DOHH2 (cell line): ENCODE results near the gene LRRC30.

ENCODE experiments used
- H3F3A ChIP-seq: fragments of 200-600 bp; sonication (generic), shearing (Covaris generic); 2 replicates; pipeline ENCODE4 v1.6.0; 2016; ENCODE audit warnings: antibody characterized with exemption, mild to moderate bottlenecking; ENCODE audit not compliant: control insufficient read depth, insufficient read depth
- H3K27ac ChIP-seq: fragments of 200-600 bp; sonication (generic); 2 replicates; pipeline ENCODE4 v1.5.1; 2014; ENCODE audit warnings: low read depth, mild to moderate bottlenecking, low read length, moderate library complexity
- H3K27me3 ChIP-seq: fragments of 200-600 bp; sonication (generic); 2 replicates; pipeline ENCODE4 v1.6.1; 2014; ENCODE audit warnings: mild to moderate bottlenecking, low read length, mixed read lengths; ENCODE audit not compliant: control insufficient read depth
- H3K36me3 ChIP-seq: fragments of 200-600 bp; sonication (generic); 2 replicates; pipeline ENCODE4 v1.6.1; 2014; ENCODE audit warnings: mild to moderate bottlenecking, low read length, moderate library complexity, mixed read lengths; ENCODE audit not compliant: control insufficient read depth
- H3K4me1 ChIP-seq: fragments of 200-600 bp; sonication (generic); 2 replicates; pipeline ENCODE4 v1.6.1; 2014; ENCODE audit warnings: mild to moderate bottlenecking, low read length, mixed read lengths; ENCODE audit not compliant: control insufficient read depth
- H3K4me2 ChIP-seq: fragments of 200-600 bp; sonication (generic); 2 replicates; pipeline ENCODE4 v1.6.0; 2014; ENCODE audit warnings: mild to moderate bottlenecking, low read length, moderate library complexity
- H3K4me3 ChIP-seq: fragments of 200-600 bp; sonication (generic); 2 replicates; pipeline ENCODE4 v1.5.1; 2014; ENCODE audit warnings: mild to moderate bottlenecking, low read length, mixed read lengths
- H3K79me2 ChIP-seq: fragments of 200-600 bp; sonication (generic); 2 replicates; pipeline ENCODE4 v1.6.1; 2014; ENCODE audit warnings: mild to moderate bottlenecking, low read length, mixed read lengths; ENCODE audit not compliant: control insufficient read depth
- H3K9me2 ChIP-seq: fragments of 200-600 bp; sonication (generic); replicated peaks from 2 replicates; pipeline ENCODE4 v1.6.1; 2014; ENCODE audit warnings: mild to moderate bottlenecking, low read length, mixed read lengths; ENCODE audit not compliant: control insufficient read depth
- H3K9me3 ChIP-seq: fragments of 200-600 bp; sonication (generic); 2 replicates; pipeline ENCODE4 v1.6.1; 2014; ENCODE audit warnings: antibody characterized with exemption, low read length, mixed read lengths; ENCODE audit not compliant: control insufficient read depth, insufficient read depth
- H4K20me1 ChIP-seq: fragments of 200-600 bp; sonication (generic); 2 replicates; pipeline ENCODE4 v1.6.0; 2014; ENCODE audit warnings: low read depth, mild to moderate bottlenecking, antibody characterized with exemption, low read length, moderate library complexity; ENCODE audit not compliant: control insufficient read depth, insufficient read depth
- CTCF ChIP-seq: fragments of 200-600 bp; sonication (generic); IDR thresholded peaks from one replicate; pipeline ENCODE4 v1.5.1; 2014; ENCODE audit warnings: antibody characterized with exemption, mild to moderate bottlenecking, low read depth, low read length; ENCODE audit not compliant: poor library complexity, severe bottlenecking
- EZH2phosphoT487 ChIP-seq: fragments of 200-600 bp; sonication (generic); IDR thresholded peaks from 2 replicates; pipeline ENCODE4 v1.6.1; 2017; ENCODE audit warnings: borderline replicate concordance, mild to moderate bottlenecking, antibody characterized with exemption, low read length, moderate library complexity, mixed read lengths

The LRRC30 gene

DNA sequence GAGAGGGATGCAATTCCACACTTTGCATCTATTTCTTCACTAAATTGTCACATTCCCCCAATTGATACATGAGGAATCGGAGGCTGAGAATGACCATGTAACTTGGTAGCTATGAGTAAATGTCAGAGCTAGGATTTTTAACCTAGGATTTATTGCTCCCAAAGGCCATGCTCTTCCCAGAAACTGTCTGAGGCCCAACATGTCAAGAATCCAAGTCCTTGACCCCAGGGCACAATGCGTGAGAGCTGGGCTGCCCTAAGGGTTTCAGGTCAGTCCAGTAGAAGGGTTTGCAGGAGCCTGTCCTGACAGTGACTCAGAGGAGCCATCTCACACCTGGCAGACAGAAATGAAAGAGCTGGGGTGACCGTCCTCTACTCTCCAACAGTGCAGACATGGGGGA, 30.3 kb downstream of the LRRC30 start:
- no peaks in the 10 kb centered on the region for H3K79me2 ChIP-seq
- TF ChIP-seq CTCF = no peak
- no peak for TF ChIP-seq EZH2phosphoT487
- no peaks in the 10 kb centered on the region for H3K4me1 ChIP-seq

DNA sequence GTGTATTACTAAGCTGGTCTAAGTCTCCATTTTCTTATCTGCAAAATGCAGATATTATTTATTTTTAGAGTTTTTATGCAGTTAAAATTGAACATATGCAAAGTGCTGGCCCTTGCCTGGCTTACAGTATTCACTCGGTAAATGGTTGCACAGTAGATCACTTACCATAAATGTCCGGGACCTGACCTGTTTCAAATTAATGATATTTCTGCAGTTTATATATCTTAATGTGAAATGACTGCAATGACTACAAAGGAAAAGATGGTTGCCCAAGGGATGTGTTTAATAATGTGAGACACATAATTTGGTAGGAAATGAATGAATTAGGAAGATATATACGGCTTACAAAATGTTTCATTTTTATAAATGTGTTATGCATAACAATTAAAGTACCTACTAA, 37.1 kb downstream of the LRRC30 start:
- Histone ChIP-seq H3F3A (no peaks in the 10 kb centered on the region), H3K9me2 (no peaks in the 10 kb centered on the region), H4K20me1 (no peaks in the 10 kb centered on the region), H3K27me3 (no peaks in the 10 kb centered on the region), H3K27ac (no peak overlapping the region), H3K4me1 (no peaks in the 10 kb centered on the region), H3K4me3 (no peak overlapping the region), H3K9me3 (peaks cover 3% of the 10 kb centered on the region; the same call in 1 of the 2 replicates), H3K79me2 (no peaks in the 10 kb centered on the region), H3K4me2 (no peak overlapping the region), H3K36me3 (no peaks in the 10 kb centered on the region)
- no peak for TF ChIP-seq EZH2phosphoT487
- no peak for TF ChIP-seq CTCF

More for the DNA sequence above, 30.3 kb downstream of the LRRC30 start:
- Histone ChIP-seq H3K27me3 (no peaks in the 10 kb centered on the region), H3K9me2 (no peaks in the 10 kb centered on the region), H3K4me3 (no peak overlapping the region), H3F3A (no peaks in the 10 kb centered on the region), H3K36me3 (no peaks in the 10 kb centered on the region), H4K20me1 (no peaks in the 10 kb centered on the region), H3K4me2 (no peak overlapping the region), H3K9me3 (peaks cover 3% of the 10 kb centered on the region; the same call in 1 of the 2 replicates), H3K27ac (no peak overlapping the region)

DNA sequence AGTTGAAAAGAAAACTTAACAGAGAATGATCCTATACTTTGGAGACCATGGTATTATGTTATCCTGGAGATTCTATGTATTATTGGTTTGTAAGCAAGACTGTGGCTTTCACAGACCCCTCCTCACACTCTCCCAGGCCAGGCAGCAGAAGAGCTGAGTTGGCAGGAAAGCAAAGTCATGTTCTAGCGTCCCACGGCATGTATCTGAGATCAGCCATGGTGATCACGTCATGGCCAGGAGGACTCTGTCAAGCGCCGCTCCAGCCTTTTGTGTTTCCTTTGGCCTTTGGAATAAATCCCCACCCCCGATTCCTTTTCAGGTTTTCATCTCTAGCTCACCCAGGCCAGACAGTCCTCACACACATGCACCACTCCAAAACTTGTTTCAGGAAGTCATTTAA, 39.1 kb downstream of the LRRC30 start:
- H3K27ac ChIP-seq = no peak overlapping the region
- TF ChIP-seq EZH2phosphoT487 = no peak
- no peak for TF ChIP-seq CTCF
- H3K79me2 ChIP-seq = no peaks in the 10 kb centered on the region
- H3K9me3 ChIP-seq = no peaks in the 10 kb centered on the region
- H3K4me3 ChIP-seq = no peak overlapping the region
- H3K27me3 ChIP-seq = no peaks in the 10 kb centered on the region
- H3K9me2 ChIP-seq = no peaks in the 10 kb centered on the region
- H3K36me3 ChIP-seq = no peaks in the 10 kb centered on the region
- no peaks in the 10 kb centered on the region for H3K4me1 ChIP-seq
- no peaks in the 10 kb centered on the region for H4K20me1 ChIP-seq
- no peak overlapping the region for H3K4me2 ChIP-seq
- H3F3A ChIP-seq = no peaks in the 10 kb centered on the region
